Measurements from ENCODE around the gene DTHD1.

DTHD1 gene

DNA sequence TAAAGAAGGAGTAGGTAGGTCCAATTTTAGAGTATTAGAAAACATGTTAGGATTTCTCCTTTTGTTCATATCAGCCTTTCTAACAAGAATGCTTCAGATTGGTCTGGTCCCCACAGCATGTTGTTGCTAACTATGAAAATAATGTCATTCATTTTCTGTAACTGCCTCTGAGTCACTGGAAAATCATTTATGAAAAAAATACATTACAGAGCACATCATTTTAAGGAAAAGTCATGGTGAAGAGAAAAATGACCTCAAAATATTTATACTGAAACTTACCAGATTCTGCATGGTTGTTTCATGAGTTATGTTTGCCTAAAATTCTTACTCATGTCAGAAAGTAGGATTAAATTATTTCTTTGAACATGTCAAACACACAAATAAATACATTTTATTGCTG is 35.2 kb downstream of the DTHD1 start:
- no peak for DNase-seq (ENCODE audit: low read depth)

DNA sequence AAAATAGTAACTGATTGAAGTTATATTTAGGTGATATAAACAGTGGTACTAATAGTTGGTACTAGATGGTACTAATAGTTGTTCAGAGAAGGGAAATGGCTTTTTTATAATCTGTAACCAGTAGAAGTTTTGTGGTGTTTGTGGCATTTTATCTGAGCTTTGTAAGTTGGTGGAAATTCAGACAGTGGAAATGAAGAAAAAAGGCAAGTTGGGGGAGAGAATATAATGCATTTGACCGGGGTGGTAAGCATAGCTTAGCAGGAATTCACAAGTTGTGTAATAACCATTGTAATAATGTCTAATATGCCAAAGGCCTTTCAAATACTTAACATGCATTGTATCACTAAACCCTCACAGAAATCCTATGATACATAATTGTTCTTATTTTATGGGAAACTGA is 36.3 kb downstream of the DTHD1 start:
- no peak for DNase-seq (ENCODE audit: low read depth)

DNA sequence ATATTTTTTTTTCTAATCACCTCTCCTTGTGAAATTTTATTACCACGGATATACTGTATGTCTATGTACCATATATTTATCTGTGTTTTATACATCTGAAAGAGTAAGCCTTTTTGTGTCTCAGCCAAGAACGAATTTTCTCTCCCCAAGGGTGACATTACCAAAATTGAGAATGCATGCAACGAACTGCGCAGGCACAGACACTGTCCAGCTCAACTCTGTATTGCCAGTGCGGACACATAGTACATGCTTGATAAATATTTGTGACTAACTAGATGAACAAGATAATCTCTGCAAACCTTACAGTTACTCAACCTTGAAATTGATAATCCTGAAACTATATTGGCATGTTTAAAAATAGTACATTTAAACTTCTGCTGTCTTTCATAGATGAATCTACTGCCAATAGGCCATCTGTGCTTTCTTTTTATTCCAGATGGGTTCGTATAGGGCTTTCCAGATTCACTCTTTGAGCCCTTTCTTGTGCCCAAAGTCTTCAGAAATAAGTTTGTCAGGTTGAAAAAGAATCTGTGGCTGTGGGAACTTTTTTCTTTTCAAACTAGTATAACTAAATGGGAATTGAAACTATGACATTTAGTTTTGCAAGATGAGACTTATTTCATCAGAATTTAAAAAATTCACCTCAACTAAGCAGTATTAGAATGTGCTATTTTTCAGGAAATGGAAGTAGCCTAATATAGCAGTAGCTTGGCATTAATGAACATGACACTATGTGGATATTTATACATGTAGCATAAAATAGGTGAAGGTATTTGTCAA is 38.9 kb downstream of the DTHD1 start:
- DNase-seq (ENCODE audit: low read depth) = no peak

DNA sequence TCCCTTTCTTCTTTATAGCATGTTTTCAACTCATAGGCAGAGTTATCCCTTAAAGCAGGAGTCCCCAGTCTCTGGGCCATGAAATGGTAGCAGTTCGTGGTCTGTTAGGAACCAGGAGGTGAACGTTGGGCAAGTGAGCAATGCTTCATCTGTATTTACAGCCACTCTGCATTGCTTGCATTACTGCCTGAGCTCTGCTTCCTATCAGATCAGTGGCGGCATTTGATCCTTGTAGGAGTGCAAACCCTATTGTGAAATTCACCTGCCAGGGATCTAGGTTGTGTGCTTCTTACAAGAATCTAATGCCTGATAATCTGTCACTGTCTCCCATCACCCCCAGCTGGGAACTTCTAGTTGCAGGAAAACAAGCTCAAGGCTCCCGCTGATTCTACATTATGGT is 39.8 kb downstream of the DTHD1 start:
- DNase-seq (ENCODE audit: low read depth) = no peak

DNA sequence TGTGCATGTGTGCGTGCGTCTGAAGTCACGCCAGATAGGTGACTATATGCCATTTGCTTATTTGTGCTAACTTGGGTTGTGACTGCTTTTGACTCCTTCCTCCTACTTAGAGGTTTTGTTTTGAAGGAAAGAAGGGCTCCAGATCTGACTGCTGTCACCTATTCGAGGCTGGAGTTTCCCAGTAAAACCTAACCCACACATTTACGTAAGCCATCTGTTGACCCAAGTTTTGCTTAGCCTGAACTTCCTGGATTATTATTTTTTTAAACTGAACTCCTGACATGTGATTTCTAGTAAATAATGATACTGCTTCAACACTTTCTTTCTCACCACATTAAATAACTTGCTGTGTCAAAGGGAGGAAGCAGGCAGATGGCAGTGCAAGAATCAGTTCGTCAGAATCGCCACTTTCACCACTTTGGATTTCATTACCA is 41.5 kb downstream of the DTHD1 start:
- DNase-seq (ENCODE audit: low read depth) = no peak

DNA sequence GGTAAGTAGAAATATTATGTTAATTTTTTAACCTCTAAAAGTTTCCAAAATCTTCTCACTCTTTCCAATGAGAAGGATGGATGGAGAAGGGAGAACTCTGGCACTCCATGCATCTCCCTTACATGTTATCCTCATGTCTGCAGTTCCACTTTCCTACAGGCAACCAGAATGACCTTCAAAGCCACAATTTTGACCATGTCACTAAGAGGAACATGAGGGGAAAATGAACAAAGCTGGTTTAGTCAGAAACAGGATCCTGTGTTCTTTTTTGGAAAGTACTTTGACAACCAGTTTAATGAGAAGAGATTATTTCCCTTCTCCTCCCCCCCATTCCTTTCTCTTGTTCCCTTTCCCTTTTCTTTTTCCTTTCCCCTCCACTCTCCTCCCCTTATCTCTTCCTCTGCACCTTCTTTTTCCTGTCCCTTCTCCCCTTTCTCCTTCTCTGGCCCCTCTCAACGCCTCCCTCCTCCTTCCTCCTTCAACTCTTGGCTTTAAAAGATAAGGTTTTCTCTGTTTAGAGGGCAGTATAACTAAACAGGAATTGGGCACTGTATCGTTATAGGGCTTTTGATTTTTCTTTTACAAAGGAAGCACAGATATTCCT is 42.5 kb downstream of the DTHD1 start:
- DNase-seq (ENCODE audit: low read depth) = no peak

DNA sequence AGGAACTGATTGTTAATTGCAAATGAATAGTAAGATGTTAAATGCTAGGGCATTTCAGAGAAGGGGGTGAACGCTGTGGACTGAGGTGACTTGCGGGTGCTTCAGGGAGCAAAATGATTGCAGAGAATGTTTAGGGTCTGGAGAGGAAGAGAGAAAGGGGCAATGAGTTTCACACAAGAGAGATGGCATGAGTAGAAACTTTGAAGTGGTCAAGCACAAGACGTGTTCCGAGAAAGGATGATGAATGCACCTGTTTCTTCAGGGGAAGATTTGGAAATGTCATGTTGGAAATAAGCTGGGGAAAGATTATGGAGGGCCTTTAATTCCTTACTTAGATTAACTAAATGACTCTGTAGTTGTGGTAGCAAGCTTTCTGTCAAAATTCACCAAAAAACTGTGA is 43.4 kb downstream of the DTHD1 start:
- no peak for DNase-seq (ENCODE audit: low read depth)

DNA sequence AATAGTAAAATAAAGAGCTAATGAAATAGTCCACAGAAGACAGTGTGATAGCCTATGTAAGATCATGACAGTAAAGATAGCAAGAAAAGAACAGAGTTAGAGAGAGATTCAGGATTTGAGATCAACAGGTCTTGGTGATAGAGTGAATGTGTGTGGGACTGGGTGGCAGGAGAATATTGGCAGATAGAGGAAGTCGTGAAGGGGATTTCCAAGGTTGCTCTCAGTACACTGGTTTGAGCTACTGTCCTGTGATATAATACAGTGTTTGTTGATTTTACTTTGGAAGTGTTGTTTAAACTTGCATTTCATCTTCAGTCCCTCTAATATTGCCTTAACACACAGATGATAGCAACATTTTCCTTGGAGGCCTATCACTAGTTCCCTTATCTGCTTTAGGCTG is 44.1 kb downstream of the DTHD1 start:
- DNase-seq (ENCODE audit: low read depth) = no peak

DNA sequence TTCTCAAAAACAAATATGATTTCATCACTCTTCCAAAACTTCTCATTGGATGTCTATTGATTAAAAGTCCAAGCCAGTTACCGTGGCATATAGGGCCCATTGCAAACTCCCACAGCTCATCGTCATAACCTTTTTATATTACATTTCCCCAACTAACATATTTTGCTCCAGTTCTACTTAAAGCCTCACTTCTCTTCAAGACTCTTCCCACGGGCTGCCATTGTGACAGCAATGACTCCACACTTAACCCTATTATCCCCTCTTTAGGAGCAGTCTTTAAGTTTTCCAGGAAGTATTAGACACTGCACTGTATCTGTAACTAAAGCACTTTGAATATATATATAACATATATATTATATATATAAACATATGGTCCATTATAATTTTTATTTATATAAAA is 44.5 kb downstream of the DTHD1 start:
- DNase-seq (ENCODE audit: low read depth) = no peak

DNA sequence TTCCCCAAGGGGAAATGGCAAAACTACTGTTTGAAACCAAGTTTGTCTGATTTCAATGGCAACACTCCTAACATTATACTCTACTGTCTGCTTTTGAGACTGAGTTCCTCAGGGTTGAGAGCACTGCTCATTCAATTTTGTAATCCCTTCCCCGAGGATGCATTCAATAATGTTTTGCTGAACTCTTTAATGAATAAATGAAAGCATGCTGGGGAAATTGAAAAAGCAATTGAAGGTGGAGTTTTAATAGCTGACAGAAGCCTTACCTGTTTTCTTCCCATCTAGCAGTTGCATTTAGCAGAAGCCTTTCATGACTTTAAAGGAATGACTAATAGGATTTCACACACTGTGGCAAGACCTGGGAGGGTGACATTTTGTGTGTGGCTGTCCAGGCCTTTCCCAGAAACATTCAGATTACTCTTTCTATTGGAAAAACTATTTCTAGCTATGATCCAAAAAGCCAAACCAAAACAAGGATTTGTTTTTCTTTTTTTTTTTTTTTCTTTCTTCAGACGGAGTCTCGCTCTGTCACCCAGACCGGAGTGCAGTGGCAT is 45.1 kb downstream of the DTHD1 start:
- no peak for DNase-seq (ENCODE audit: low read depth)

DNA sequence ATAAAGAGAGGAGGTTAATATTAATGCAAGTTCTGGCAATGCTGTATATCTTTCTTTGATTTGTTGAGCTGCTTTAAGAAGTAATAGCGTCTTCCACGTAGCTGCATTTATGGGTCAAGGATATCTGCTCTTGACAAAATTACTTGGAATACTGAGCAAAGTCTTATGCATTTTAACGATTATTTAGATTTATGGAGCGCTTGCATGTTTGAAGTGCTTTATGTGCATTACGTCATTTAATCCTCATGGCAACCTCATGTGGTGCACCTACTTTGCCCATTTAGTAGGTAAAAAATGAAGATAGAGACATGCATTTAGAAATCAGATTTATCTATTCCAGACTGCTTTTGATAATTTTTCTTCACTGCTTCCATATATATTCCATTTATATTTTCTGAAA is 46.0 kb downstream of the DTHD1 start:
- DNase-seq (ENCODE audit: low read depth) = no peak

DNA sequence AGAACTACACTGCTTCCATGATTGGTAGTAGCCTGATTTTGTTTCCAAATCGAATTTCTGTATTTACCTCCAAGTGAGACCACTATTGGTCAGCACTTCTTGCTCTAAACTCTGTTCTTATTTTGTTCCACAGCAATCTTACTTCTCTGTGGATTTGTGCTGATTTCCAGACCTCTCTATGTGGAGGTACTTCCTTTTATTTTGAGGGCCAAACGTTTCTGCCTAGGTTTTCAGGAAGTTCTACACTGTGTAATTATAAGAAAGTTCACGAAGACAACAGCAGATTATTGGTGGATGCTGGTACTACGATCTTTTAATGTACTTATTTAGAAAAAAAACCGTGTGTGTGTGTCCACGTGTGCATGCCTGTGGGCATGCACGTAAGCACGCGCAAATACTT is 46.7 kb downstream of the DTHD1 start:
- DNase-seq (ENCODE audit: low read depth) = no peak

DNA sequence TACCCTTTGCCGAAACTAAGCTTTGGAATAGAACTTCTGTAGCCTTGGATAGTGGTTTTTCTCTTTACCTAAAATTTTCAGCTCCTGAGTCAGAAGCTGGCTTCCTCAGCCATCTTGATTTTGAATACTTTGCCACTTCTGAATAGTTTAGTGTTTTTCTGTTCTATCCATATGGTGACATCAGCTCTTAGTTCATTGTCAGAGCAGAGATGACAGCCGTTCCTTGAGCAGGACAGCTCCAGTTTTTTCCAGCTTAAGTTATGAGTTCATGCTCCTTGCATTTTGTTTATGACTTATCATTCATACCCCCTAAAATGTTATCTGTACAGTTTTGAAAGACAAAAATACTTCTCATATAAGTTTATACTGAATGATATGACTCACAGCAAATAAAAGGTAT is 47.8 kb downstream of the DTHD1 start:
- no peak for DNase-seq (ENCODE audit: low read depth)

DNA sequence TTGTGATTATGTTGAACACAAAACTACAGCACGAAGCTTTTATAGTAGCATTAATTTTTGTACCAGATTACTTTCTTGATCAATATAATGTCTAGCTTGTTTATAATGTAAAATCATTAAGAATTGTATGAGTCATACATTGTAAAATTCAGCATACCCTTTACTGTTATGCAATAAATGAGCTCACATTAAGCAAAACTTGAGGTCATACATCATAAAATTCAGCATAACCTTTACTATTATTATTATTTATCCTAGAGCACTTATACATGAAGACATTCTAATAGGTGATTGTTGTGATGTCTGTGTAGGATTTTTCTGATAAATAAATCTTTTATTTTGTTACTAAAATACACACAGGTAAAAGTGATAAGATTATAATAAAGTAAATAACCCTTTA is 49.4 kb downstream of the DTHD1 start:
- DNase-seq (ENCODE audit: low read depth) = no peak

DNA sequence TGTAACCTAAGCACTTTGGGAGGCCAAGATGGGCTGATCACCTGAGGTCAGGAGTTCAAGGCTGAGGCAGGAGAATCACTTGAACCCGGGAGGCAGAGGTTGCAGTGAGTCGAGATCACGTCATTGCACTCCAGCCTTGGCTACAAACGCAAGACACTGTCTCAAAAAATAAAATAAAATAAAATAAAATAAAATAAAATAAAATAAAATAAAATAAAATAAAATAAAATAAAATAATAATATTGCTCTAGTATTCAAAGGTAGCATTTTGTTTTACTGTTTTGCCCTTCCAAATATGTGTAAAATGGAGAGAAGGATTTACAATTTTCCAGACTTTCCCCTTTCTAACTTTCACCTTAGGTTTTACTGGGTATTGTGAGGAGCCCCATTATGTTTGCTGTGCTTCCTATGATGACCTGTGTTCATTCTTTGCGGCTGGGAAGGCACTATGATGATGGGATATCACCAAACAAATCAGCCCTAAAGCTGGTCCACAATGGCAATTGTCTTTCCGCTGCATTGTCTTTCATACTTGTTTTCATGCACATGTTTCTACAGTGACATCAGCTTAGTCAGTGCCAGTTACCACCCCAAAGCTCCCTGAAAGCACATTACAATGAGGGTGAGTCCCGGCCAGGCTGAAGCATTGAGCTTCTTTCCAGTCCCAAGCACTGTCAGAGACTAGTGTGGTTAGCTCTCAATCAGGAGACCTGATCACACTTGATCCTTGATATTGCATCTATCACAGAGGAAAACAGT is 50.8 kb downstream of the DTHD1 start:
- no peak for DNase-seq (ENCODE audit: low read depth)

DNA sequence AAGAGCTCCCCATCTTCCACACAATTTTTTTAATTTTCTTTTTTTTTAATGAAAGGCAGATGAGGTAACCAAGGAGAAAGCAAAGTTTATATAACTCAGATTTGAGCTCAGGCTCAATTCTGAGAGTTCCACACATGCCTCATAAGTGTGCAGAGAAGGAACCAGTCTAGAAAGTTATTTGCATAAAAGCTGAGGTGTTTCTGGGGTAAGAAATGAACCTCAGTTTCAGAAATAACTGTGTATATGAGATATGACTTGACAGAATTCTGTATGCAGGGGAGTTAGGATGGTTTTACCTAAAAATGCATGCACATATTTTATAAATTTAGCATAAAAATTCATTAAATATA is 51.3 kb downstream of the DTHD1 start:
- DNase-seq (ENCODE audit: low read depth) = no peak

DNA sequence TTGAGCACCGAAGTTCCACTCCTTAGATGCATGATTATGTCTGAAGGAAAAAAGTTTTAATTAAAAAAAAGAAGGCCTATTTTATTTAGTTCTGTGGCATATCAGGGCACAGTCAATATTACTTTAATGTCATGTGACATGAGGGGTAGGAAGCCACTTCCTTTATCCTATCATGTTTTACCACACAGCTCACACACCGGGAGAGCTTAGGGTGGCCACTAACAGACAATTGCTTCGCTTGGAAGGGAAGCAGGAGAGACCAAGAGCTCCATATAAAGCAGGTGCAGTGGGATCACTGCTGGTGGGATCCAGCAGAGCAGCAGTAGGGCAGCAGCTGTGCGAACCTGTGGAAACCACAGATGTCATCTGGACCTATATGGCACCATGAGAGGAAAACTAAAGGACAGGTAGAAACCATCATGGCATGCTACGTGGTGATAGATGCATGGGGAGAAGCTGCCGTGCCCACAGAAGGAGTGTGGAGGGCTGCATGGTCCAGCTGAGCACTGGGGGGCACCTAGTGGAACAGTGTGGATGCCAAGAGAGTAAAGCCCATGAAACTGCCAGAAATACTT is 52.0 kb downstream of the DTHD1 start:
- DNase-seq (ENCODE audit: low read depth) = no peak

DNA sequence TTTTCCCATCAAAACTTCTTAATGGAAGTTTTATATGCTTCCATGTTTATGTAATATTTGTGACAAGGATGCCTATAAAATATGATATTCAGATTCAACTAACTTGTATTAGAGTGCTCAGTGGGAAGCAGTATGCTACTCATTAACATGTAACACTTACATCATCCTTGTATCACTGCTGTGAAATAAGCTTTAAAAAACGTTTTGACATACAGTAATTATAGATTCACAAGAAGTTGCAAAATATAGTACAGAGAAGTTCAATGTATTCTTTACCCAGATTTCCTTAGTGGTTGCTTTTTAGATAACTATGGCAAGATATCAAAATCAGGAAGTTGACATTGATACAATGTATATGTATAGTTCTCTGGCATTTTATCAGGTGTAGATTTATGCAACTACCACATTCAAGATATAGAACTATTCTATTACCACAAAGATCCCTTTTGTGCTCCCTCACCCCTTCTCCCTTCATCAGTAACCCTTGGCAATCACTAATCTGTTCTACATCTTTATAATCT is 56.3 kb downstream of the DTHD1 start:
- DNase-seq (ENCODE audit: low read depth) = no peak

DNA sequence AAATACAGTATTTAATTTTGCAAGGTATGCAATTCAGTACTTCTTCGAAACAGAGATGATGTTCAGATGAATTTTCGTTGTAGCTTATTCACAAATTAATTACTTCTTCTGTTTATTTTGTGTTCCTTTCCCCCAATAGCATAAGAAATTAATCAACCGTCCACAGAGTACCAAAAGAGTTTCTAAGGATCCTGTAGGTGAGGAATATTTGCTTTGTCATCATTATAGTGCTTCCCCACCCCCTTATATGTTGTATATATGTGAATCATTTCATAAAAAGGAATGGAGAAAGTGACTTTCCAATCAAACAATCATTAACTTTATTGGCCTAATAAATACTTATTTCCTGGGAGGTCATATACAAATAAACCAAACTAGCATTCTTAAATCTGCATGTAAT is 57.6 kb downstream of the DTHD1 start:
- DNase-seq (ENCODE audit: low read depth) = no peak

DNA sequence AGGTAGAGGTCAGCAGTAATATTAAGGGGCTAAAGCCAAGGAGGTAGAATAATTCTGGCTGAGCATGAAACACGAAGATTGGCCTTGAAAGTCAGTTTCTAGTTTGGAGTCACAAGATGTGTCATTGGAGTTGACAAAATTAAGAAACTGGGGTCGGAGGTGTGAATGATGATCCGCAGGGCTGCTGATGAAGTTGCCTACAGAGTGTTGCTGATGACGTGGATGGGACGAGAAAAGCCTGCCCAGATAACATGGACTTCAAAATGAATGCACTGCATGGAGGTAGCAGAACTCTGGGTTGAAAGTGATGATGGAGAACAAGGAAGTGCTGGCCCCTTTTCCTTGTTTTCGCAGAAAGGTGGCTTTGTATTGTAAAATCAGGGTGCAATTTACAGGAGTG is 60.5 kb downstream of the DTHD1 start:
- no peak for DNase-seq (ENCODE audit: low read depth)

DNA sequence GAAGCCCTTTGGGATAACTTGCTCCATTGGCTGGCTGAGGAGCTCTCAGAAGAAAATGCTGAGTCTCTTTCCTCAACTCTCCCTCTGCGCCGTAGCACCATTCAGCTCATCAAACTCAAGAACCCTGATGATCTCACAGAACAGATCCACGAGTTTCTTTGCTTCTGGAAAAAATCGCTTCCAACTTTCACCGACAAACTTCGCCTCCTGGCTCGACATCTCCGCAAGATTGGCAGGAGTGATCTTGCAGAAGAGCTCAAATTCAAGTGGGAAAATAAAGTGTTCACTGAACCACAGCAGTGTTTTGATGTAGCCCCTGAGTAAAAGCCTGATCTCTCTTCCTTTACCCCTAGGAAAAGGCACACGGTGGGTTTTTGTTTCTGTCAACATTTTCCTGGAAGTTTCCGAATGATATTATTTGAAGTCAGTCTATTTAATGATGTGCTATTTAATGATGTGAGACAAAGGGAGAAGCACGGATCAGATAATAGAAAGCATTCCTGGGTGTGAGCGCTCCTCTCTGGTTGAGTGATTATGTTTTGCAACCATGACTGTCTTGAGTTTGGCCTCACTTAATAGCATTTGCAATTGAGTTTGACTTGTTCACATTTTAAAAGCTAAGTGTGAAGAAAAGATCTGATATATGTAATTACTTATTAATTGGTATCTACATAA is 62.2 kb downstream of the DTHD1 start:
- no peak for DNase-seq (ENCODE audit: low read depth)

DNA sequence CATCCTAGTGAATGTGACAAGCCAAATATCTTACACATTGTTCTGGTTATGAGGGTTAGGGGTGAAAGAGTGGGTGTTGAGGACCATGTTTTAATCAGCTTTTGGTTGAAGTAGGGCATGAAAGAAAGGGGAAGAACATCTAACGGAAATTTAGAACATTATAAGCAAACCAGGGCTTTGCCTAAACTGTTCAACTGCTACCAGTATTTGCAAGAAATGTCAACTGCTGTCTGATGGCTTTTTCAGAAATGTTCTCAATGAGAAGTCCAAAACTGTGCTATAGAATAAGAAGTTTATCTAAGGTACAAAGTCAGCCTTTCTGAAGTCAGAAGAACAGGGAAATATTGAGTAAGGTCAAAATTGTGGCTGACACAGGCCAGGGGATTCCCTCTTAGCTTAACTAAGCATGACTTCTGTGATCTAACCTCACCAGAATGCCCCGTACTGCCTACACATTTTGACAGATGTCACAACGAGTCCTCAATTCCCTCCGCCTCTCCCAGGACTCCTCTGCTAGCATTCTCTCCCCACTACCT is 67.1 kb downstream of the DTHD1 start:
- no peak for DNase-seq (ENCODE audit: low read depth)
